ENCODE results near the gene CDX1.

DNA sequence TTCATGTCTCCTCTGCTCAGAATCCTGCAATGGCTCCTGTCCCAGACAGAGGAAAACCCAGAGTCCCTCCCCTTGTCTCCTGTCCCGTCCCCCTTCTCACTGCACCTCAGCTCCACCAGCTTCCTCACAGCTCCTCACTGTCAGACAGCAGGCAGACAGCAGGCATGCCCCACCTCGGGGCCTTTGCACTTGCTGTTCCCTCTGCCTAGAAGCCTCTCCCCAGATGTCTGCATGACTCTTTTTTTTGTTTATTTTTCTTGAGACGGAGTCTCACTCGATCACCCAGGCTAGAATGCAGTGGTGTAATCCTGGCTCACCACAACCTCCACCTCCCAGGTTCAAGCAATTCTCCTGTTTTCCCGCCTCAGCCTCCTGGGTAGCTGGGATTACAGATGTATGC, 14.4 kb downstream of the CDX1 start:
- TF ChIP-seq POLR2A (IDR thresholded peaks at IDR 0.05), result no peak
- TF ChIP-seq, protein P1, sequence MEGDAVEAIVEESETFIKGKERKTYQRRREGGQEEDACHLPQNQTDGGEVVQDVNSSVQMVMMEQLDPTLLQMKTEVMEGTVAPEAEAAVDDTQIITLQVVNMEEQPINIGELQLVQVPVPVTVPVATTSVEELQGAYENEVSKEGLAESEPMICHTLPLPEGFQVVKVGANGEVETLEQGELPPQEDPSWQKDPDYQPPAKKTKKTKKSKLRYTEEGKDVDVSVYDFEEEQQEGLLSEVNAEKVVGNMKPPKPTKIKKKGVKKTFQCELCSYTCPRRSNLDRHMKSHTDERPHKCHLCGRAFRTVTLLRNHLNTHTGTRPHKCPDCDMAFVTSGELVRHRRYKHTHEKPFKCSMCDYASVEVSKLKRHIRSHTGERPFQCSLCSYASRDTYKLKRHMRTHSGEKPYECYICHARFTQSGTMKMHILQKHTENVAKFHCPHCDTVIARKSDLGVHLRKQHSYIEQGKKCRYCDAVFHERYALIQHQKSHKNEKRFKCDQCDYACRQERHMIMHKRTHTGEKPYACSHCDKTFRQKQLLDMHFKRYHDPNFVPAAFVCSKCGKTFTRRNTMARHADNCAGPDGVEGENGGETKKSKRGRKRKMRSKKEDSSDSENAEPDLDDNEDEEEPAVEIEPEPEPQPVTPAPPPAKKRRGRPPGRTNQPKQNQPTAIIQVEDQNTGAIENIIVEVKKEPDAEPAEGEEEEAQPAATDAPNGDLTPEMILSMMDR (IDR thresholded peaks at IDR 0.05), result no peak
